ENCODE data around the gene TTC39C. TPM values are rescaled to one million over a fixed set of nuclear protein-coding genes. Genes with fewer than 3 reads are reported as not detected.

TTC39C gene
- total RNA-seq, 2 donors from 2014 or later, result 187 to 226 TPM

GRCh38 chr18:24031916-24032315 is 17.4 kb downstream of the TTC39C start:
- no peaks in the 10 kb centered on the region for H3K27me3 Mint-ChIP-seq
- peaks cover 71% of the 10 kb centered on the region for H3K4me1 Mint-ChIP-seq
- DNase-seq (no peak), ATAC-seq (no peak)
- H3K36me3 Mint-ChIP-seq (ENCODE audit: low read depth), result peaks cover 10% of the 10 kb centered on the region
- no peaks in the 10 kb centered on the region for H3K9me3 ChIP-seq (ENCODE audit: control insufficient read depth, low read length, poor library complexity, severe bottlenecking)
- peak overlapping the region; percentile 92 for H3K27ac Mint-ChIP-seq
- peak overlapping the region; percentile 58 for H3K4me3 Mint-ChIP-seq

- peak; percentile 23 for ATAC-seq
Measured at GRCh38 chr18:24033641-24034412, 19.3 kb downstream of the TTC39C start.

GRCh38 chr18:24035316-24035715 is 20.8 kb downstream of the TTC39C start:
- Mint-ChIP-seq H3K4me3 (peak overlapping the region; percentile 15), H3K27me3 (no peaks in the 10 kb centered on the region), H3K4me1 (peaks cover 72% of the 10 kb centered on the region), H3K36me3 (ENCODE audit: low read depth) (peaks cover 10% of the 10 kb centered on the region), H3K27ac (peak overlapping the region; percentile 79)
- no peaks in the 10 kb centered on the region for H3K9me3 ChIP-seq (ENCODE audit: control insufficient read depth, low read length, poor library complexity, severe bottlenecking)
- DNase-seq (no peak), ATAC-seq (no peak)

More at GRCh38 chr18:24033641-24034412, 19.3 kb downstream of the TTC39C start:
- H3K27me3 Mint-ChIP-seq, result no peaks in the 10 kb centered on the region
- H3K4me1 Mint-ChIP-seq, result peaks cover 73% of the 10 kb centered on the region
- H3K27ac Mint-ChIP-seq, result peak overlapping the region; percentile 92
- H3K4me3 Mint-ChIP-seq, result peak overlapping the region; percentile 72
- peaks cover 10% of the 10 kb centered on the region for H3K36me3 Mint-ChIP-seq (ENCODE audit: low read depth)
- no peaks in the 10 kb centered on the region for H3K9me3 ChIP-seq (ENCODE audit: control insufficient read depth, low read length, poor library complexity, severe bottlenecking)
- no peak for DNase-seq

- DNase-seq (no peak), ATAC-seq (peak; percentile 20)
- H3K27me3 Mint-ChIP-seq, result no peaks in the 10 kb centered on the region
- H3K36me3 Mint-ChIP-seq (ENCODE audit: low read depth), result peaks cover 5% of the 10 kb centered on the region
- no peaks in the 10 kb centered on the region for H3K9me3 ChIP-seq (ENCODE audit: control insufficient read depth, low read length, poor library complexity, severe bottlenecking)
- H3K27ac Mint-ChIP-seq, result peak overlapping the region; percentile 89
- H3K4me1 Mint-ChIP-seq, result peaks cover 83% of the 10 kb centered on the region
- H3K4me3 Mint-ChIP-seq, result peak overlapping the region; percentile 84
Measured at GRCh38 chr18:24039671-24040070, 25.1 kb downstream of the TTC39C start.

DNA sequence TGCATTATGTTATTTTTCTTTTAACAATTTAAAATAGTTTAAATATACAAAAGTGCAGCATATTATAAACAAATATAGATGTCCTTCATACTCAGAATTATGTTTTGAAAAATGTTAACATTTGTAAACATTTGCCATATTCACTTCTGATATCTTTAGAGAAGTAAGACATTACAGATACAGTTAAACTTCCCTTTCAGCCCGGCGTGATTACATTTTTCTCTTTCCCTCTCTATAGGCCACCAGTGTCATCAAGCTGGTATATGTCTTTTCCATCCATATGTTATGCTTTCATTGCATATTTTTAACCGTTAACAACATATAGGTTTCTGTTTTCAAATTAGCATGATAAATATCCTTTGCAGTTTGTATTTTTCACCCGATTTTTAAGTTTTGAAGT is 27.1 kb downstream of the TTC39C start:
- Mint-ChIP-seq H3K4me1 (peaks cover 71% of the 10 kb centered on the region), H3K27ac (peak overlapping the region; percentile 89), H3K27me3 (no peaks in the 10 kb centered on the region), H3K4me3 (no peak overlapping the region), H3K36me3 (ENCODE audit: low read depth) (peaks cover 5% of the 10 kb centered on the region)
- ATAC-seq, result no peak
- DNase-seq, result no peak
- H3K9me3 ChIP-seq (ENCODE audit: control insufficient read depth, low read length, poor library complexity, severe bottlenecking), result no peaks in the 10 kb centered on the region

- Mint-ChIP-seq H3K36me3 (ENCODE audit: low read depth) (peaks cover 5% of the 10 kb centered on the region), H3K27ac (peak overlapping the region; percentile 88), H3K27me3 (no peaks in the 10 kb centered on the region), H3K4me3 (peak overlapping the region; percentile 55), H3K4me1 (peaks cover 58% of the 10 kb centered on the region)
- no peak for DNase-seq
- no peak for ATAC-seq
- no peaks in the 10 kb centered on the region for H3K9me3 ChIP-seq (ENCODE audit: control insufficient read depth, low read length, poor library complexity, severe bottlenecking)
Measured at GRCh38 chr18:24043403-24043802, 28.8 kb downstream of the TTC39C start.

- Mint-ChIP-seq H3K4me1 (peaks cover 58% of the 10 kb centered on the region), H3K27ac (peak overlapping the region; percentile 78), H3K4me3 (no peak overlapping the region), H3K36me3 (ENCODE audit: low read depth) (peaks cover 9% of the 10 kb centered on the region), H3K27me3 (no peaks in the 10 kb centered on the region)
- ATAC-seq, result no peak
- DNase-seq, result no peak
- H3K9me3 ChIP-seq (ENCODE audit: control insufficient read depth, low read length, poor library complexity, severe bottlenecking), result no peaks in the 10 kb centered on the region
Measured at GRCh38 chr18:24048261-24048660, 33.7 kb downstream of the TTC39C start.

- H3K9me3 ChIP-seq (ENCODE audit: control insufficient read depth, low read length, poor library complexity, severe bottlenecking), result no peaks in the 10 kb centered on the region
- no peak for ATAC-seq
- peak overlapping the region; percentile 15 for H3K4me3 Mint-ChIP-seq
- H3K27ac Mint-ChIP-seq, result peak overlapping the region; percentile 78
- H3K4me1 Mint-ChIP-seq, result peaks cover 58% of the 10 kb centered on the region
- H3K27me3 Mint-ChIP-seq, result no peaks in the 10 kb centered on the region
- H3K36me3 Mint-ChIP-seq (ENCODE audit: low read depth), result peaks cover 7% of the 10 kb centered on the region
- no peak for DNase-seq
Measured at GRCh38 chr18:24049142-24049541, 34.6 kb downstream of the TTC39C start.

DNA sequence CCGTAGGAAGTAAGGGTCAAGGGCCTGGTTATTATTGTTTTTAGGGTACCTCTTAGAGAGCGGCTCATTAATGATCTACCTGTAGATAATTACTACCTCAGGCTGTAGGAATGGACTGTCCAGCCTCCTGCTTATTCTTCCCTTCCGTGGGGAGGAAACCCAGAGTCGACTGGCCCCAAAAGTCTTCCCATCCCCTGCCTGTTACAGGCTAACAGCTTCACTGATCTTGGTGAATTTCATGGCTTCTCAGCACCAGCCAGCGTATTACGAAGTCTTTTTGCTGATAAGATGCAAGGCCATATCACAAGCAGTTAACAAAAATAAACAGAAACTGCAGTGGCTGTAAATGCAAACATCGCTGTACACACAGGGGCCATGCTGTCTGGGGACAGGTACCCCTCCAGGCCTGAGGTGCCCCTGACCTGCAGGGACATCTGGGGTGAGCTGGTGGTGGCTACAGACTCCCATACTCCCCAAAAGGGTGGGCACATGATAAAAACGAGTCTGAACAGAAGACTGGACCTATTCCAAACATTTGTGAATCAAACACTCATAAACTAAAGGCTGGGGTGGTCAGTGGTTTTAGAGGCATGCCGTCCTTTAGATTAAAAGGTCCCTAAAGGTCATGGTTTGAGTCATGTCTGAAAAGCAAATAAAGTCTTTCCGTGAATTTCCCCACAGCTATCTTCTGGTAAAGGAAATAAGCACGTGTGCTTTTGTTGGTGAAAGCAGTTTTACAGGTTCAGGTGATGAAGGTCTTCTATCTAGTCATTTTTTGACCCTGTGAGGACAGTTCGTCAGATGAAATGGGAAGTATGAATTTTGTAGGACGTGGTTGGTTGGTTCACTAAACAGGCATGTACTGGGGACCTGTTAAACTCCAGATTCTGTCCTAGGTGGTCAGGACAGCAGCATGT is 36.7 kb downstream of the TTC39C start:
- H3K4me1 Mint-ChIP-seq, result peaks cover 63% of the 10 kb centered on the region
- peaks cover 4% of the 10 kb centered on the region for H3K36me3 Mint-ChIP-seq (ENCODE audit: low read depth)
- peak overlapping the region; percentile 7 for H3K4me3 Mint-ChIP-seq
- ATAC-seq, result no peak
- H3K9me3 ChIP-seq (ENCODE audit: control insufficient read depth, low read length, poor library complexity, severe bottlenecking), result no peaks in the 10 kb centered on the region
- no peak for DNase-seq
- no peaks in the 10 kb centered on the region for H3K27me3 Mint-ChIP-seq
- peak overlapping the region; percentile 78 for H3K27ac Mint-ChIP-seq

GRCh38 chr18:24052053-24052452 is 37.5 kb downstream of the TTC39C start:
- Mint-ChIP-seq H3K36me3 (ENCODE audit: low read depth) (peaks cover 4% of the 10 kb centered on the region), H3K4me1 (peaks cover 65% of the 10 kb centered on the region), H3K27ac (peak overlapping the region; percentile 78), H3K27me3 (no peaks in the 10 kb centered on the region), H3K4me3 (no peak overlapping the region)
- no peaks in the 10 kb centered on the region for H3K9me3 ChIP-seq (ENCODE audit: control insufficient read depth, low read length, poor library complexity, severe bottlenecking)
- ATAC-seq (no peak), DNase-seq (no peak)

DNA sequence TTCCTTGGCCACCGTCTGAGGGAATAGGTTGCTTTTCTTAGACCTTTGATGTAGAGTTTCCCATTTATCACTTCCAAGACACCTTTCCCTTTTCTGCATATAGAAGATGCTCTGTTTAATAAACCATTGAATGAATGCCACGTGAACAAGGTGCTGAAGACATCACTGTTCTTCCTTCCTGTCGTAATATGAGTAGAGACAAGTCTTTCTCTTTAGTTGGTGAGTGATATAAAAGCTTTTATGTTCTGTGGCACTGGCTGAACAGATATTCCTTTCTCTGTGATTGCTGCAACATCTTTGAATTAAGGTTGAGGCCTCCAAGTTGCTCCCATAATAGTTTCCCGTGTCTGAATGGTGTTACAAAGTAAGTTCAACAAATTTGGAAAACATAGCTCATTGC is 38.7 kb downstream of the TTC39C start:
- Mint-ChIP-seq H3K27me3 (no peaks in the 10 kb centered on the region), H3K4me3 (peak overlapping the region; percentile 64), H3K36me3 (ENCODE audit: low read depth) (peaks cover 4% of the 10 kb centered on the region), H3K4me1 (peaks cover 68% of the 10 kb centered on the region), H3K27ac (peak overlapping the region; percentile 78)
- ATAC-seq (peak; percentile 63), DNase-seq (no peak)
- no peaks in the 10 kb centered on the region for H3K9me3 ChIP-seq (ENCODE audit: control insufficient read depth, low read length, poor library complexity, severe bottlenecking)

DNA sequence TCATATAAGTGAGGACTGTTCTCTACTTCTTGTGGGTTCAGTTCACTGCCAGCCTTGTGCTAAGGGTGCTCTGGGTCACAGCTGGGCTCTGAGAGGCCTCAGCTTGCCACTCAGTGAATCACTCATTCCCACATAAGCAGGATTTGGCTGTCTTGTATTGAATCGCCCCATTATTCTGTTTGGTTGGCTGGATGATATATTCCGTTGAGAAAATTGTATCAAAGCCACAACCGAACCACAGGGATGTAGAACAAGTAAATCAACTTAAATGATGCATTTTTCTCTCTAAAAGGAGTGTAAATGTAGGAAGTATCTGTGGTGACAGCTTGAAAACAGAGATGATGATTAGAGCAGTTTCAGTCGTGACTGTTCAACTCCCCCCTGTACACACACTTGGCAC is 39.6 kb downstream of the TTC39C start:
- peaks cover 65% of the 10 kb centered on the region for H3K4me1 Mint-ChIP-seq
- no peaks in the 10 kb centered on the region for H3K9me3 ChIP-seq (ENCODE audit: control insufficient read depth, low read length, poor library complexity, severe bottlenecking)
- DNase-seq (no peak), ATAC-seq (peak; percentile 69)
- H3K27me3 Mint-ChIP-seq, result no peaks in the 10 kb centered on the region
- H3K4me3 Mint-ChIP-seq, result peak overlapping the region; percentile 39
- H3K36me3 Mint-ChIP-seq (ENCODE audit: low read depth), result peaks cover 4% of the 10 kb centered on the region
- peak overlapping the region; percentile 78 for H3K27ac Mint-ChIP-seq
